Measurements from ENCODE around the gene SOBP. TPM values are rescaled to one million over a fixed set of nuclear protein-coding genes. Genes with fewer than 3 reads are reported as not detected.

SOBP gene
- total RNA-seq, 1 experiment from 2014 or later = 0.22 TPM

- H3F3A ChIP-seq (ENCODE audit: insufficient read depth, low read depth) = peaks cover 14% of the 10 kb centered on the region; the same call in 1 of the 2 replicates
- H3K4me1 ChIP-seq (replicated peaks; ENCODE audit: insufficient read depth) = peaks cover 26% of the 10 kb centered on the region
- H3K79me2 ChIP-seq (ENCODE audit: low read depth) = no peaks in the 10 kb centered on the region
- no peaks in the 10 kb centered on the region for H3K9me3 ChIP-seq (ENCODE audit: insufficient read depth, low read depth)
- ChIA-PET CTCF (no interaction called here), POLR2A (ENCODE audit: unreplicated experiment) (interaction anchor here (0.8 kb wide), 1 partner anchor 180 kb away, joined by 8 read pairs; no protein-coding TSS in a partner anchor)
- no peak overlapping the region for H3K4me3 ChIP-seq
- BruUV-seq (replicated peaks) = no TSS peak
- intact Hi-C loops (cut with micrococcal nuclease; ENCODE audit: unreplicated experiment) = no loop called here
- no peaks in the 10 kb centered on the region for H3K36me3 ChIP-seq (ENCODE audit: low read depth)
- no peak overlapping the region for H3K27ac ChIP-seq
- no peaks in the 10 kb centered on the region for H3K9me2 ChIP-seq (ENCODE audit: insufficient read depth)
- no peak for DNase-seq
- no peaks in the 10 kb centered on the region for H4K20me1 ChIP-seq (ENCODE audit: insufficient read depth)
- TF ChIP-seq EZH2 (IDR thresholded peaks at IDR 0.05; ENCODE audit: low read depth) = no peak
- TF ChIP-seq CTCF (conservative IDR thresholded peaks at IDR 0.05) = no peak
- no peak overlapping the region for H2AFZ ChIP-seq
- no peak overlapping the region for H3K4me2 ChIP-seq
- no peaks in the 10 kb centered on the region for H3K27me3 ChIP-seq (ENCODE audit: insufficient read depth, low read depth)
Measured at GRCh38 chr6:107641071-107641470, 151.2 kb downstream of the SOBP start.

- H3K4me1 ChIP-seq (replicated peaks; ENCODE audit: insufficient read depth) = peaks cover 30% of the 10 kb centered on the region
- intact Hi-C loops (cut with micrococcal nuclease; ENCODE audit: unreplicated experiment) = no loop called here
- ChIA-PET CTCF (interaction anchor here (0.7 kb wide), 1 partner anchor 15 kb away, joined by 3 read pairs; no protein-coding TSS in a partner anchor), POLR2A (ENCODE audit: unreplicated experiment) (interaction anchor here (0.8 kb wide), 1 partner anchor 181 kb away, joined by 8 read pairs; no protein-coding TSS in a partner anchor)
- no peaks in the 10 kb centered on the region for H3K9me3 ChIP-seq (ENCODE audit: insufficient read depth, low read depth)
- no peak overlapping the region for H3K4me3 ChIP-seq
- TF ChIP-seq CTCF (conservative IDR thresholded peaks at IDR 0.05) = no peak
- no TSS peak for BruUV-seq (replicated peaks)
- no peak overlapping the region for H2AFZ ChIP-seq
- no peaks in the 10 kb centered on the region for H4K20me1 ChIP-seq (ENCODE audit: insufficient read depth)
- no peak overlapping the region for H3K4me2 ChIP-seq
- no peaks in the 10 kb centered on the region for H3K27me3 ChIP-seq (ENCODE audit: insufficient read depth, low read depth)
- H3K36me3 ChIP-seq (ENCODE audit: low read depth) = no peaks in the 10 kb centered on the region
- peaks cover 19% of the 10 kb centered on the region; the same call in 1 of the 2 replicates for H3F3A ChIP-seq (ENCODE audit: insufficient read depth, low read depth)
- H3K9me2 ChIP-seq (ENCODE audit: insufficient read depth) = no peaks in the 10 kb centered on the region
- no peaks in the 10 kb centered on the region for H3K79me2 ChIP-seq (ENCODE audit: low read depth)
- H3K27ac ChIP-seq = no peak overlapping the region
- peak in 1 of 2 experiments; percentile 72 for DNase-seq
Measured at GRCh38 chr6:107641500-107641941, 151.6 kb downstream of the SOBP start.

DNA sequence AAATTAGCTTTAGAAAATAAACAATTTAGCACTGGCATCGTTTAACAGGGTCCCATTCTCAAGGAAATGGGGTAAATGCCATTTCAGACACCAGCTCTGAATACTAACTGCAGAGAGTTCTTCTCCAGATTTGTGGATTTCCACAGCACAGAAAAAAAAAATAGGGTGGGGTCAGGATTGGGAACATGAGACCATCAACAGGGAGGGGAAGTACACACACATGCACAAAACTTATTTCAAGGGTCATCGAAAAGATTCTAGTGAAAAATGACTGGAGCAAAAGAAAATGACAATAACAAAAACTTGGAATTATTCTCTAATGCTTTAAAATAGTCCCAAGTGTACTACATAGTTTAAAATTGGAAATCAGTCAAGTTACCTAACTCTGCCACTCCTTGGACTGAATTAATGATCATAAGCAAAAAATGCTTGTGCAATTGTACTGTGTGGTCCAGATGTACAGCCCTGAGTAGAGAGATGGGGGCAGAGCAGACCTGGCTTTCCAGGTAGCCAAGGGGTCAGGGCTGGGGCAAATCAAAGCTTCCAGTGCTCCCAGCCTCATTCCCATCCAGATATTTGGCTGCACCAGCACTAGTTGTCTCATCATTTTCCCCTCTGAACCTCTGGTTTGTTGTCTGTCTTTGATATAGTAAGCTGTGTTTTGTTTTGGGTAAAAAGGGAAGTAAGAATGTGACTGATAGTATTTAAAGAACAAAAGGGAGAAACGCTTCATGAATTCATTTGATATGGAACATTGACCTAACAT, 152.4 kb downstream of the SOBP start:
- Histone ChIP-seq H3K4me1 (replicated peaks; ENCODE audit: insufficient read depth) (peaks cover 38% of the 10 kb centered on the region), H3K79me2 (ENCODE audit: low read depth) (no peaks in the 10 kb centered on the region), H3K9me2 (ENCODE audit: insufficient read depth) (no peaks in the 10 kb centered on the region), H4K20me1 (ENCODE audit: insufficient read depth) (no peaks in the 10 kb centered on the region), H3K27me3 (ENCODE audit: insufficient read depth, low read depth) (no peaks in the 10 kb centered on the region), H3K9me3 (ENCODE audit: insufficient read depth, low read depth) (no peaks in the 10 kb centered on the region), H3K4me3 (no peak overlapping the region), H3K27ac (no peak overlapping the region), H2AFZ (no peak overlapping the region), H3F3A (ENCODE audit: insufficient read depth, low read depth) (peaks cover 22% of the 10 kb centered on the region; the same call in 1 of the 2 replicates), H3K4me2 (no peak overlapping the region), H3K36me3 (ENCODE audit: low read depth) (no peaks in the 10 kb centered on the region)
- POLR2A ChIA-PET (ENCODE audit: unreplicated experiment) = no interaction called here
- intact Hi-C loops (cut with micrococcal nuclease; ENCODE audit: unreplicated experiment) = no loop called here
- BruUV-seq (replicated peaks) = no TSS peak
- TF ChIP-seq EZH2 (IDR thresholded peaks at IDR 0.05; ENCODE audit: low read depth) (no peak), CTCF (conservative IDR thresholded peaks at IDR 0.05) (no peak)
- CTCF ChIA-PET = interaction anchor here (0.7 kb wide), 1 partner anchor 16 kb away, joined by 3 read pairs; no protein-coding TSS in a partner anchor
- no peak for DNase-seq

Measured in PC-9 (cell line).